AG04449 (cell line): ENCODE measurements around the gene CASP7.
"Not testable (repeated sequence)": the region's sequence is repeated elsewhere in the genome, so short reads cannot be mapped to it uniquely, and the experiment has no call there.

Experiments used
- CTCF ChIA-PET: fragments of 350-600 bp; formaldehyde crosslinking; extraction: SDS; loops from one replicate; lab custom pipeline; 2021; ENCODE audit warnings: antibody characterized with exemption; lab: Yijun Ruan, JAX
- POLR2A ChIA-PET: fragments of 400-600, 350-600 bp; formaldehyde crosslinking; extraction: SDS; loops from one replicate; lab custom pipeline; 2020; ENCODE audit warnings: antibody characterized with exemption, inconsistent platforms; lab: Yijun Ruan, JAX
- DNase-seq: peaks from one replicate; pipeline ENCODE4 v3.0.0-alpha.2; 2010; ENCODE audit warnings: low read depth, low spot score
- H3K4me3 ChIP-seq: 2 replicates; pipeline ENCODE4 v1.5.1; 2011; ENCODE audit warnings: low read depth, mild to moderate bottlenecking, control low read depth, low read length
- CTCF ChIP-seq: IDR thresholded peaks from one replicate; pipeline ENCODE4 v1.5.1; 2011; ENCODE audit warnings: mild to moderate bottlenecking, moderate library complexity, low read length, control low read depth, inconsistent platforms; ENCODE audit not compliant: insufficient read depth; ENCODE audit errors: missing control alignments

CASP7 gene

GRCh38 chr10:113651021-113651420, 28.7 kb upstream of the CASP7 start:
- no peak for TF ChIP-seq CTCF
- ChIA-PET POLR2A (no interaction called here), CTCF (interaction anchor here (0.6 kb wide), 1 partner anchor 353 kb away, joined by 3 read pairs; no protein-coding TSS in a partner anchor)
- no peak overlapping the region for H3K4me3 ChIP-seq
- no peak for DNase-seq

DNA sequence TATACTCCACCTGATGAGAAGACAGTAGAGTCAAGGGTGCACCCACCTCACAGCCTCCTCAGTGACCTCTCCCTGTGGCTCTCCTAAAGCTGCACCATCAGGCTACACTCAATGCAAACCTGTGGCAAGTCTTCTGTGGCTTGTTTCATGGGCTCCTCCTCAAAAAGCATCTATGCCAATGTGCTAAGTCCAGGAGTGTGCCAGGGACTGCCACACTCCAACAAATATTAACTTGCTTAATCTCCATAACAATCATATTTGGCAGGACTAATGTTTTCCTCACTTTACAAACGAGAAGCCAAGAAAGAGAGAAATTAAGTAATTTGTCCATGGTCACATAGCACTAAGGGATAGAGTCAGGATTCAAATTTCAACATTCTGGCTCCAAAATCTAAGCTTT, 27.8 kb upstream of the CASP7 start:
- no peak for DNase-seq
- no peak overlapping the region for H3K4me3 ChIP-seq
- TF ChIP-seq CTCF = no peak
- ChIA-PET POLR2A (no interaction called here), CTCF (interaction anchor here (0.6 kb wide), 1 partner anchor 352 kb away, joined by 3 read pairs; no protein-coding TSS in a partner anchor)

DNA sequence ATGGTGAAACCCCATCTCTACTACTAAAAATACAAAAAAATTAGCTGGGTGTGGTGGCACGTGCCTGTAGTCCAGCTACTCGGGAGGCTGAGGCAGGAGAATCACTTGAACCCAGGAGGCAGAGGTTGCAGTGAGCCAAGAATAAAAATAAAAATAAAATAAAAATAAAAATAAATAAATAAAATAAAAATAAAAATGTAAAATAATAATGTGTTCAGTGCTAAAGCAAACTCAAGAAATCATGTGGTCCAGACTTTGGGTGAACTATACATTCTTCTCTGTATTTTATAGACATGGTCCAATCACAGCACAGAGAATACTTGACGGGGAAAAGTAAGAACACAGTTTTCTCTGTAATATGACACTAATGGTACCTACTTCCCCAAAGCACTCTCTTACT, 27.3 kb upstream of the CASP7 start:
- DNase-seq, POLR2A ChIA-PET, CTCF ChIA-PET, H3K4me3 ChIP-seq: not testable (repeated sequence)

- CTCF ChIA-PET = no interaction called here
- POLR2A ChIA-PET = no interaction called here
- H3K4me3 ChIP-seq = no peak overlapping the region
- no peak for DNase-seq
- TF ChIP-seq CTCF = no peak
Measured at GRCh38 chr10:113656896-113657295, 22.8 kb upstream of the CASP7 start.

DNA sequence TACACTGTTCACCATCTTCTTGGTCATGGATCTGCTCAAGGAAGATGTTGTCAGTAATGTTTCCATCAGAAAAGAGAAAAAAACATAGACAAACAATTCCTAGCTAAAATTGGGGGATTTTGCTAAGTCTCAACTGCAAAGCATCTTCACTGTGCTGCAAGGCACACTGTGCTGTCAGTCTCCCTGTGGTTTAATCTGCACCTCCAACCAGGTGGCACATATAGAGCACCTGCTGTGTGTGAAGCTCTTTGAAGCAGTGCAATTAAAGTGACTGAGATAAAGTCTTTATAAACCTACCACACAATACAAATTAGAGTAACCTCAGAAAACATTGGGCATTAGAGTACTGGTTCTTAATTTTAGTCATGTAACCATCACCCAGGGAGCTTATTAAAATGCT, 22.2 kb upstream of the CASP7 start:
- ChIA-PET POLR2A (no interaction called here), CTCF (interaction anchor here (1.5 kb wide), 1 partner anchor 22 kb away, joined by 4 read pairs; the partner anchor contains the start of gene CASP7)
- TF ChIP-seq CTCF = no peak
- no peak overlapping the region for H3K4me3 ChIP-seq
- no peak for DNase-seq

GRCh38 chr10:113661332-113661731, 18.4 kb upstream of the CASP7 start:
- DNase-seq = no peak
- no peak for TF ChIP-seq CTCF
- ChIA-PET CTCF (no interaction called here), POLR2A (no interaction called here)
- no peak overlapping the region for H3K4me3 ChIP-seq

GRCh38 chr10:113663142-113663541, 16.6 kb upstream of the CASP7 start:
- no peak for DNase-seq
- ChIA-PET POLR2A (no interaction called here), CTCF (interaction anchor here (1.3 kb wide), 1 partner anchor 16 kb away, joined by 3 read pairs; the partner anchor contains the start of gene CASP7)
- TF ChIP-seq CTCF = no peak
- H3K4me3 ChIP-seq = no peak overlapping the region
